ENCODE measurements around the gene PJA1.

The PJA1 gene

DNA sequence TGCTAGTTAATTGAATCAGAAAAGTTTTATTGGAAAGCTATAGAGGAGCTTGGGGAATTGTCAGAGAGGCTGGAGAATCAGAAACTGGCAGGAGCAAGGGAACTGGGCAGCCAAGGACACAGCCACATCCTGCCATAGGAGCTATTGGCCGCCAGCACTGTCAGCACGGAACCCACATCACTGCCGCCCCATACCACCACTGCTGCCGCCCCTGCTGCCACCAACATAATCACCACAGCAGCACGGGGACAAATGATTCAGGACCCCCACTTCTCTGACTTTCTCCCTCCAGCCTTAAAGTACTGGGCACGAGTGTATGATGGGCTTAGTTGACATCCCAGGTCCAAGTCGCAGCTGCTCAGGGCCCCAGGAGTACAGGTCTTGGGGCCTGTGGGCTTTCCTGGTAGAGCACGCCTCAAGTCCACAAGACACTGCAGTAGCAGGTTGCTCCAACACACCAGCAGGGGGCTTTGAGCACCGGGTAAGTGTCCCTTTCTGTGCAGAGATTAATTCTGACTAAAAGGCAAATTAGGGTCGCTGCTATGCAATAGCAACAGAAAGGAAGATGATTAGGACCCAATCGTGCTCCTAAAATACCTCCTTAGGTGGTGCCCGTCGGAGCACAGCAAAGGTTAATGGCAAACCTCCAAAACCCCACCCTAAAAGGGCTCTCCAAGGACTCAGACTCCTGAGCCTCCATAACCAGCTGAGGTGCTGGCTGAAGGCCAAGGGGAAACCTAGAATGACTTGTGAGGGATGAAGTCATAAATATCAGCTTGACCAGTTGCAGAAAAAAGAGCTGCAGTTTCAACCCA lies 6.9 kb downstream of the PJA1 start:
- peaks cover 7% of the 10 kb centered on the region for H3K4me1 Mint-ChIP-seq (ENCODE audit: low read depth)
- H3K9me3 Mint-ChIP-seq = no peaks in the 10 kb centered on the region
- peaks cover 15% of the 10 kb centered on the region for H3K36me3 Mint-ChIP-seq (ENCODE audit: low read depth)
- no peak overlapping the region for H3K27ac Mint-ChIP-seq
- no peak overlapping the region for H3K4me3 Mint-ChIP-seq
- no peaks in the 10 kb centered on the region for H3K27me3 Mint-ChIP-seq (ENCODE audit: low read depth)
- DNase-seq (ENCODE audit: low spot score) = no peak

DNA sequence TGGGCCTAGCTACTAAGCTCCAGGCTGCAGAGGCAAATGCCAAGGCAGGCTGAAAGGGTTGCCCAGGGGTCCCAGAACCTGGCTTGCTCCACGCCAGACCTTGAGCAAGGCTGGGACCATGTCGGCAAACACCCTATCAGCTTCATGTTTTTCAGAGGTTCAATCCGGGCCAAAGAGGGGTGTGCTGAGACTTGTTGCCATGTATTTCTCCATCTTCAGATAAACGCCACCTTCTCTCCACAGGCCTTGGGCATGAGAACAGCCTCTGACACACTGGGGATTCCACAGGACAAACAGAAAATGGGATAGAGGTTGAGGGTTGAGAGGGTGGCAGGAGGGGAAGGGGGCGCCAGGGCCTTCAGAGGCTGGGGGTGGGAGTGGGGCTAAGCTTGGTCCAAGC lies 8.6 kb downstream of the PJA1 start:
- Mint-ChIP-seq H3K4me1 (ENCODE audit: low read depth) (no peaks in the 10 kb centered on the region), H3K9me3 (no peaks in the 10 kb centered on the region), H3K36me3 (ENCODE audit: low read depth) (peaks cover 4% of the 10 kb centered on the region), H3K4me3 (no peak overlapping the region), H3K27me3 (ENCODE audit: low read depth) (no peaks in the 10 kb centered on the region), H3K27ac (no peak overlapping the region)
- no peak for DNase-seq (ENCODE audit: low spot score)

DNA sequence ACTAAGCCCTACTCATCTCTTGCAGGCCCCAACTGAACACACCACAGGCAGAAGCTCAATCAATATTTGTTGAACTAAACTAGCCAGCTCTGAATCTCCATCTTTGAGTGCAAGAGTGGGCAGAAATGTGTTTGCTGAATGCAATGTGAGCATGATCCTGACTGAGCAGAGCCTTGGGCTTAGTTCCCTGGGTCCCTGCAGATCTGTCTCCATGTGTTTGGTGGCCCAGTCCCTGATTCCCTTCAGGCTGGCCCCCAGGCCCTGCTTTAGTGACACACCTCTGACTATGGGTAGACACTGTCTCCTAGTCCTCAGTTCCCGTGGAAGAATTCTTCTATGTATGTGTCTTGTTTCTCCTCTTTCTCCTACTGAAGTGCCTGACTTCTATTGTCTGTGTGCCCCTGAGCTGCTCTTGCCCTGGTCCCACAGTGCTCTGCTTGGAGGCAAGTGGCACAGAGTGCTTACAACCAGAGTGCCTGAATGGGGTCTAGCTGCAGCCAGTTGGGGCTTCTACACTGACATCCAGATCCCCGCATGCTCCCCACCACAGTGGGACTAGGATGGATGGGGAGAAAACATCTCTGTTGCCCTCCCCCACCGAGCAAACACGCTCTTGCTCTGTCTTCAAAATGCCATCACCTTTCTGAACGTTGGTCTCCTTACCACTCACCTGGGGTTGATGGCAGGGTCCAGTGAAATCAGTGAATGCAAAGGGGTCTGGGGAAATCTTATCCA lies 9.3 kb downstream of the PJA1 start:
- no peak for DNase-seq (ENCODE audit: low spot score)
- H3K27ac Mint-ChIP-seq = no peak overlapping the region
- H3K9me3 Mint-ChIP-seq = no peaks in the 10 kb centered on the region
- no peak overlapping the region for H3K4me3 Mint-ChIP-seq
- no peaks in the 10 kb centered on the region for H3K27me3 Mint-ChIP-seq (ENCODE audit: low read depth)
- H3K4me1 Mint-ChIP-seq (ENCODE audit: low read depth) = no peaks in the 10 kb centered on the region
- no peaks in the 10 kb centered on the region for H3K36me3 Mint-ChIP-seq (ENCODE audit: low read depth)

DNA sequence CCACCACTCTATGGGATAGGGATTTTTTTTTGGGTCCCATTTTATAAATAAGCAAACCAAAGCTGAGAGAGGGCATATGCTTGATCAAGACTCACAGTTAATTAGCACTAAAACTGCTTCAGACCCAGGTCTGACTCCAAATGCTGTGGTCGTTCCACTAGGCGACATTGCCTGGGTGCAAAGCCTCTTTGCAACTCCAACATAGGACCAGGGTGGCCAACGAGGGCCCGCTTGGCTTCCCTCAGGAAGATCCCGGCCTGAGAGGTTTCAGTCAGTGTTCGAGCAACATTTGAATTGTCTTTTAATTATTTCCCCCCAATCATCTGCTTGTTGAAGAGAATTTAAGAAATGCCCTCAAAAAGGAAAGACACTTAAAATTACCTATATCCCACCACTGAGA lies 11.2 kb downstream of the PJA1 start:
- no peak for DNase-seq (ENCODE audit: low spot score)
- Mint-ChIP-seq H3K27me3 (ENCODE audit: low read depth) (no peaks in the 10 kb centered on the region), H3K36me3 (ENCODE audit: low read depth) (no peaks in the 10 kb centered on the region), H3K4me1 (ENCODE audit: low read depth) (no peaks in the 10 kb centered on the region), H3K9me3 (no peaks in the 10 kb centered on the region), H3K27ac (no peak overlapping the region), H3K4me3 (no peak overlapping the region)

DNA sequence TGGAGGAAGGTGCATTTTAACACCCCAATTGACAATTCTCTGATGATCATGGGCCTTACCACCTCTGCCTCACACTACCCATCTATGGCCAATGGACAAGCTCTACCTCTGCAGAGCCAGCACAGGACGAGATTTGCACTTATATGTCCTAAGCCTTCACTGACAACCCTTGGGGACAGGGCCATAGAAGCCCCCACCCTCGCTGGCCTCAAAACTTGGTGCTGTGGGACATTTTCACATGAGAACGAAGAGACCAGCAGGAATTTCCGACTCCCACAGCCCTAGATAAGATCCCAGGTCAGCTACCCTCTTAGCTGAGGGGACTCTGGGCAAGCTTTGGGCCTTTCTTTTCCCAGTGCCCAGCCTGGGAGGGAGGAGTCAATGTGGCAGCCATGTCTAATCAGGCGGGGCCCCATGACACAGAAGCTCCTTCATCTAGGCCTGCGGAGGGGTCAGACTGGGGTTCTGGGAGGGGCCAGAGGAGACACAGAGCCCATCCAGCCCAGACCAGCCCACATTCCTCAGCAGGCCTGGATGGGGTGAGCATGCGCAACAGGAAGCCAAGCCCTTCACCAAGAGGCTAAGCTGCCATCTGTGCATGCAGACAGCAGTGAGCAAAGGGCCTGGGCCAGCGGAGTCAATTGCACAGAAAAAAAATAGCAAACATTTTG lies 12.1 kb downstream of the PJA1 start:
- H3K27ac Mint-ChIP-seq = no peak overlapping the region
- H3K4me1 Mint-ChIP-seq (ENCODE audit: low read depth) = no peaks in the 10 kb centered on the region
- no peak for DNase-seq (ENCODE audit: low spot score)
- no peaks in the 10 kb centered on the region for H3K36me3 Mint-ChIP-seq (ENCODE audit: low read depth)
- H3K9me3 Mint-ChIP-seq = no peaks in the 10 kb centered on the region
- no peaks in the 10 kb centered on the region for H3K27me3 Mint-ChIP-seq (ENCODE audit: low read depth)
- H3K4me3 Mint-ChIP-seq = no peak overlapping the region

DNA sequence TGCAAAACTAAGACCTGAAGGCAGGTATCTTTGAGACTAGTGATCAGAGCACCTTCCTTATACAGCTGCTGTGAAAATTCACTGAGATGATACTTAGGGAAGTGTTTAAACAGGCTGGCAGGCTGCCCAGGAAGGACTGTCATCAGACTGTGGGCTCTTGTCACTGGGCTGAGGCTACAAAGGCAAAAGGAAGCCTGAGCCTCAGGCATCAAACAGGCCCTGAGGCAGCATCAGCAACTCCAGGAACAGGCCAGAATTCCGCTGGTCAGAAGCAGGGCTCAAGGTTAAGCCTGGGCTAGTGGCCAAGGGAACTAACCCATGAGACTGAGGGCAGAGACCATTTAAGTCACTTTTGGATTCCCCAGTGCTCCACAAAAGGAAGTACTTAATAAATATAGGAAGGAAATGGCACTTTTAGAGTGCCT lies 12.8 kb downstream of the PJA1 start:
- Mint-ChIP-seq H3K4me3 (no peak overlapping the region), H3K27me3 (ENCODE audit: low read depth) (no peaks in the 10 kb centered on the region), H3K9me3 (no peaks in the 10 kb centered on the region), H3K4me1 (ENCODE audit: low read depth) (no peaks in the 10 kb centered on the region), H3K27ac (no peak overlapping the region), H3K36me3 (ENCODE audit: low read depth) (no peaks in the 10 kb centered on the region)
- no peak for DNase-seq (ENCODE audit: low spot score)

DNA sequence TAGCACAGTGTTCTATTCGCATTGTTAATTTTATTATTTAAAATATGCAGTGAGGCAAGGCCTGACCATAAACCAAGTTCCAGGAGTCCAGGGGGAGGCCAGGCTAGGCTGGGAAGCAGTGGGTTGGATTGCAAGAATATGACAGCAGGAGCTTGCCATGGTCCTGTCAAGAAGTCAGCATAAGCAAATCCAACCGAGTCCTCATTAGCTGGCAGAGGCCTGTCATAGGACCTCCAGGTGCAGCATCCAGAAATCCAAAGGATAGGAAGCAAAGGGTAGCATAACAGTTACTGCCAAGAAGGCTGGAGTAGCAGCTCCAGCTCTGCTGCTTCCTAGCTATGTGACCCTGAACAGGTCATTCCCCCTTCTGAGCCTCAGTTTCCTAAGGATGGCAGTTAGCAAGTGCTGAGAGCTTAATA lies 13.4 kb downstream of the PJA1 start:
- H3K27ac Mint-ChIP-seq = no peak overlapping the region
- H3K4me3 Mint-ChIP-seq = no peak overlapping the region
- H3K4me1 Mint-ChIP-seq (ENCODE audit: low read depth) = no peaks in the 10 kb centered on the region

DNA sequence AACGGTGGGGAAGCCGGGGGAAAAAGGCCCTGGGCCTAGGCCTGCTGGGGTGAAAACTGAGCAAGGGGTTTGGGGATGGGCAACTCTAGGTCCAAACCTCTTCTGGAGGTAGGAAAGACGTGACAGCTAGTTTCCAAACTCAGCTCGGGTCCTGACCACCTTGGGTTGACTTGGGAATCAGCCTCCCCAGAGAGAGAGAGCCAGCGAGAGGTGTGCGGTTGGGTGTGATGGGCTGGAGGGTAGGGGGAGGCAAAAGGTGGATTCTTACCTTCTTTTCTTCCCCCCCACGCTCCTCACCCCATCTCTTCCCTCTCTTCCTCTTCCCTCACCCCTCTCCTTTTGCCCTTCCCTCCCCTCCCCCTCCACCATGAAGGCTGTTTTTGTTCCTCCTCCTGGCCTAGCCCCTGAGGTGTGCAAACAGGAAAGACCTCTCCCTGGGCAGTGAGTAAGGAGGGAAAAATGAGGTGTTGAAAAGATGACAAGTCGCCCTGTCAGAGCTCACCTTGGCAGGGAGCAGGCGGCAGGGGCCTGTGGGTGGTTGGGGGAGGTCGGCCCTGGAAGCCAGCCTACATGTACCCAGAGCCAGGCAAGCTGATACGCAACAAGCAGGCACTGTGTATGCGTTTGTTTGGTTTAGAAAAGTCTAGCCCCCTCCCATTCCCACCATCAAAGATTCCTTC lies 14.8 kb downstream of the PJA1 start:
- no peaks in the 10 kb centered on the region for H3K9me3 Mint-ChIP-seq
- DNase-seq (ENCODE audit: low spot score) = no peak
- no peaks in the 10 kb centered on the region for H3K4me1 Mint-ChIP-seq (ENCODE audit: low read depth)
- H3K27me3 Mint-ChIP-seq (ENCODE audit: low read depth) = no peaks in the 10 kb centered on the region
- H3K27ac Mint-ChIP-seq = no peak overlapping the region
- no peak overlapping the region for H3K4me3 Mint-ChIP-seq
- H3K36me3 Mint-ChIP-seq (ENCODE audit: low read depth) = no peaks in the 10 kb centered on the region

More for the DNA sequence above, 13.4 kb downstream of the PJA1 start:
- Mint-ChIP-seq H3K36me3 (ENCODE audit: low read depth) (no peaks in the 10 kb centered on the region), H3K27me3 (ENCODE audit: low read depth) (no peaks in the 10 kb centered on the region), H3K9me3 (no peaks in the 10 kb centered on the region)
- no peak for DNase-seq (ENCODE audit: low spot score)

DNA sequence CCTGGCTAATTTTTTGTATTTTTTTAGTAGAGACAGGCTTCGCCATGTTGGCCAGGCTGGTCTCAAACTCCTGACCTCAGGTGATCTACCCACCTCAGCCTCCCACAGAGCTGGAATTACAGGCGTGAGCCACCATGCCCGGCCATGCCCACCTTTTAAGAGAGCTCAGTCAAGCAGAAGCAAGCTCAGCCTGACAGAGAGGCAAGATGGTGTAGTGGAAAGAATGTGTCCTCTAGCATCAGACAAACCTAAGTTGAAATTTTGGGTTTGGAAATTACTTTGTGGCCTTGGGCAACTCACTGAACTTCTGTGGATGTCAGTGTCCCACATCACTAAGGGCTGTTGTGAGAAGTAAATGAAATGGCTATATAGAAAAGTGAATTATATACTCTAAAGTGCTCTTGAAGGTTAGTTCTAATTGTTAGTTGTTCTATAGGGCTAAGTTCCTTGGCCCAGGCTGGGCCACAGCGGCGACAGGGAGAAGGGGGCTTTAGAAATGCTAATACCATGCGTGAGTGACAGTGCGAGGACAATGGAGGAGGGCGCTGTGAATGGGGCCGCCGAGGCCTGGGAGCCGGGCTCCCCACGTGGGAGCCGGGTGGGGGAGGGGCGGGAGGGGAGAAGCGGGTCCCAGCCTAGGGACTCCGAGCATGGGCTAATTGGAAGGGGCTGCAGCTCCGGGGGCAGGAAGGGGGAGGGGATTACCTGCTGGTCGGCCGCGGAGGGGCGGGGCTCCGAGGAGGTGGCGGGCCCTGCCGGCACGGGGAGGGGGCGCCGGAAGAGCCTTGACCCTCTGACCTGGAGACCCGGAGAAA lies 15.6 kb downstream of the PJA1 start:
- Mint-ChIP-seq H3K4me1 (ENCODE audit: low read depth) (no peaks in the 10 kb centered on the region), H3K4me3 (no peak overlapping the region), H3K27ac (no peak overlapping the region), H3K27me3 (ENCODE audit: low read depth) (no peaks in the 10 kb centered on the region), H3K9me3 (no peaks in the 10 kb centered on the region), H3K36me3 (ENCODE audit: low read depth) (no peaks in the 10 kb centered on the region)
- no peak for DNase-seq (ENCODE audit: low spot score)

DNA sequence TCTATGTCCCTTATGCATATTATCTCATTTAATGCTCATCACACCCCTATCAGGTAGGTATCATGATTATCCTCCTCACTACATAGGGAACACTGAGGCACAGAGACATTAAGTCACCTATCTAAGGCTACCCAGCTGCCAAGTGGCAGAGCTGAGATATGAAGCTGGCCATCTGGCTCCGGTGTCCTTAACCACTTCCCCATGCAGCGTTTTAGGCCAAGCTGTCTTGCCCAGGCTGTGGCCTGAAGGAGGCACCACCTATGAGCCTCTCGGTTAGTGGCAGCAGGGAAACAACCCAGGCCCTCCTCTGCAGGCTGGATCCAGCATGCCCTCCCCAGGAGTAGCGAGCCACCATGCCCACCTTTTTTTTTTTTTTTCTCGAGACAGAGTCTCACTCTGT lies 16.3 kb downstream of the PJA1 start:
- no peaks in the 10 kb centered on the region for H3K9me3 Mint-ChIP-seq
- no peaks in the 10 kb centered on the region for H3K27me3 Mint-ChIP-seq (ENCODE audit: low read depth)
- no peak overlapping the region for H3K4me3 Mint-ChIP-seq
- H3K27ac Mint-ChIP-seq = no peak overlapping the region
- no peak for DNase-seq (ENCODE audit: low spot score)
- no peaks in the 10 kb centered on the region for H3K36me3 Mint-ChIP-seq (ENCODE audit: low read depth)
- no peaks in the 10 kb centered on the region for H3K4me1 Mint-ChIP-seq (ENCODE audit: low read depth)

DNA sequence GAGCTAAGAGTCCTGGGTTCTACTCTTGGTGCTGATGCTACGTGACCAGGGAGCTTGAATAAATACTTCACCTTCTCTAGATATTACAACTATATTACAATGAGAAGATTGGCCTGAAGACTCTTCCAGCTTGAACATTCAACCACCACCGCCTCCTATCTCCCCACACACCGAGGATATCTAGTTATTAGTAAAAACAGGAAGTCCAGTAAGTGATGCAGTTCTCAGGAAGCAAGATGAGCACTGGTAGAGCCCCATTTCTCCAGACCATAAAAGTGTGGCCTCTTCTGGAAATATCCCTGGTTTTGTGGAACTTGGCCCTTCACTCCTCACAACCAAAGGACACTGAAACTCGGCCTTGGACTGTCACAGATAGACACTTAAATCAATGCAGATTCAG lies 18.5 kb downstream of the PJA1 start:
- H3K9me3 Mint-ChIP-seq = no peaks in the 10 kb centered on the region
- H3K27ac Mint-ChIP-seq = no peak overlapping the region
- no peak overlapping the region for H3K4me3 Mint-ChIP-seq
- no peaks in the 10 kb centered on the region for H3K4me1 Mint-ChIP-seq (ENCODE audit: low read depth)
- no peaks in the 10 kb centered on the region for H3K36me3 Mint-ChIP-seq (ENCODE audit: low read depth)
- no peaks in the 10 kb centered on the region for H3K27me3 Mint-ChIP-seq (ENCODE audit: low read depth)
- DNase-seq (ENCODE audit: low spot score) = no peak

DNA sequence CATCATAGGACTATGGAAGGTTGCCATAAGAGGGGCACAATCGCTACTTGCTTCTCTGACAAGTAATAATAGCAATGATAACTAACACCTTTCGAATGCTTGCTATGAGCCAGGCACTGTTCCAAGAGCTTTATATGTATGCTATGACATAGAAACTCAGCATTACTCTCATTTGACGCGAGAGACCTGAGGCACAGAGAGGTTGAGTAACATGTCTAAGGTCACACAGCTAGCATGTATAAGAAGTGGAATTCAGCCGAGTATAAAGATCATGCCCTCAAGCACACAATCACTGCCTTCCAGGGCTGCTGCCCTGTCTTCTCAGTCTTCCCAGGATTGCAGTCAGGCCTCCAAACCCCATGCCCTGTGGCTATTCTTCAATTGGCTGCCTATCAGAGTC lies 19.5 kb downstream of the PJA1 start:
- H3K9me3 Mint-ChIP-seq = no peaks in the 10 kb centered on the region
- H3K4me1 Mint-ChIP-seq (ENCODE audit: low read depth) = no peaks in the 10 kb centered on the region
- H3K27me3 Mint-ChIP-seq (ENCODE audit: low read depth) = no peaks in the 10 kb centered on the region
- DNase-seq (ENCODE audit: low spot score) = no peak
- no peak overlapping the region for H3K27ac Mint-ChIP-seq
- H3K36me3 Mint-ChIP-seq (ENCODE audit: low read depth) = no peaks in the 10 kb centered on the region
- no peak overlapping the region for H3K4me3 Mint-ChIP-seq
